H1 (cell line): ENCODE data around the gene OTP. TPM values are rescaled to one million over a fixed set of nuclear protein-coding genes. Genes with fewer than 3 reads are reported as not detected.

Experiments
- CTCF ChIA-PET: fragments of 300-600 bp; sonication (Branson Sonifier 250); formaldehyde crosslinking; loops from one replicate; lab custom pipeline; 2021; ENCODE audit not compliant: partially characterized antibody; lab: Charles Lee
- POLR2A ChIA-PET: fragments of 300-600 bp; sonication (Branson Sonifier 250); formaldehyde crosslinking; loops from one replicate; lab custom pipeline; 2021; ENCODE audit warnings: inconsistent platforms; ENCODE audit not compliant: partially characterized antibody; lab: Charles Lee
- DNase-seq, 2 experiments: peaks; one replicate each; pipeline versions ENCODE4 v3.0.0 to v3.0.0-alpha.2; 2010 to 2022; ENCODE audit warnings: low spot score in 2 of 2, low read depth in 1 of 2, mixed read lengths in 1 of 2
- FAIRE-seq: peaks from 2 replicates; lab custom pipeline; 2011; peaks lifted over from hg19 to GRCh38; lab: Jason Lieb, UNC
- H2AFZ ChIP-seq: 2 replicates; pipeline ENCODE4 v1.8.1; 2012; ENCODE audit warnings: low read length, inconsistent platforms
- H2AK5ac ChIP-seq: 2 replicates; pipeline ENCODE4 v1.6.1; 2013; ENCODE audit warnings: low read depth, low read length
- H2BK120ac ChIP-seq: replicated peaks from 2 replicates; pipeline ENCODE3; 2013; ENCODE audit warnings: low read depth, low read length, inconsistent platforms
- H2BK12ac ChIP-seq: 2 replicates; pipeline ENCODE4 v1.6.1; 2013; ENCODE audit warnings: low read depth, low read length
- H2BK15ac ChIP-seq: 2 replicates; pipeline ENCODE4 v1.6.1; 2013; ENCODE audit warnings: low read length
- H2BK20ac ChIP-seq: 2 replicates; pipeline ENCODE4 v1.6.1; 2013; ENCODE audit warnings: low read length
- H2BK5ac ChIP-seq: 2 replicates; pipeline ENCODE4 v1.6.1; 2013; ENCODE audit warnings: low read depth, low read length
- H3K14ac ChIP-seq: 2 replicates; pipeline ENCODE4 v1.6.1; 2013; ENCODE audit warnings: inconsistent platforms; ENCODE audit not compliant: insufficient read length
- H3K18ac ChIP-seq: 2 replicates; pipeline ENCODE4 v1.6.1; 2013; ENCODE audit warnings: low read length; ENCODE audit errors: extremely low read depth
- H3K23ac ChIP-seq: 2 replicates; pipeline ENCODE4 v1.6.1; 2013; ENCODE audit warnings: inconsistent platforms; ENCODE audit not compliant: insufficient read length
- H3K23me2 ChIP-seq: 2 replicates; pipeline ENCODE4 v1.6.1; 2013; ENCODE audit warnings: low read depth, low read length
- H3K27ac ChIP-seq: 2 replicates; pipeline ENCODE4 v1.6.1; 2011; ENCODE audit warnings: low read depth, low read length, inconsistent platforms
- H3K27me3 ChIP-seq, 4 experiments: replicated peaks in 1 of 4; 1 replicate in 1 of 4; 2 replicates in 3 of 4; pipeline versions ENCODE4 v1.6.1 to v1.8.1; 2011 to 2013; ENCODE audit warnings: low read length in 3 of 4, mild to moderate bottlenecking in 3 of 4, inconsistent platforms in 2 of 4, mixed read lengths in 2 of 4, moderate library complexity in 1 of 4; ENCODE audit not compliant: control insufficient read depth in 3 of 4, insufficient read depth in 3 of 4; ENCODE audit errors: extremely low read depth in 1 of 4
- H3K36me3 ChIP-seq, 4 experiments: 2 replicates each; pipeline versions ENCODE4 v1.6.1 to v1.8.1; 2011 to 2013; ENCODE audit warnings: mild to moderate bottlenecking in 4 of 4, low read length in 3 of 4, moderate library complexity in 2 of 4, control low read depth in 1 of 4, inconsistent platforms in 1 of 4; ENCODE audit not compliant: insufficient read depth in 4 of 4, control insufficient read depth in 2 of 4
- H3K4ac ChIP-seq: replicated peaks from 2 replicates; pipeline ENCODE3; 2013; ENCODE audit warnings: low read length, low read depth, mixed read lengths, inconsistent platforms; ENCODE audit not compliant: insufficient read length
- H3K4me1 ChIP-seq, 4 experiments: replicated peaks in 1 of 4; 1 replicate in 1 of 4; 2 replicates in 3 of 4; pipeline versions ENCODE4 v1.6.1 to v1.8.1; 2011 to 2013; ENCODE audit warnings: low read length in 3 of 4, inconsistent platforms in 2 of 4, mixed read lengths in 1 of 4; ENCODE audit not compliant: insufficient read depth in 4 of 4, control insufficient read depth in 3 of 4
- H3K4me2 ChIP-seq, 2 experiments: 2 replicates each; pipeline versions ENCODE4 v1.6.1 to v1.8.1; 2011 to 2013; ENCODE audit warnings: low read depth in 2 of 2, low read length in 2 of 2, control low read depth in 1 of 2, inconsistent platforms in 1 of 2, mild to moderate bottlenecking in 1 of 2; ENCODE audit not compliant: insufficient read depth in 1 of 2
- H3K4me3 ChIP-seq, 4 experiments: fragments of 200-600, 300-600 bp in 1 of 4; sonication (generic), shearing (Covaris generic), sonication (Bioruptor Twin) in 1 of 4; 2 replicates each; pipeline versions ENCODE4 v1.5.1 to v1.8.1; 2011 to 2016; ENCODE audit warnings: low read length in 4 of 4, low read depth in 3 of 4, control low read depth in 2 of 4, inconsistent platforms in 2 of 4, mild to moderate bottlenecking in 2 of 4, mixed read lengths in 1 of 4, moderate library complexity in 1 of 4; ENCODE audit not compliant: insufficient read depth in 2 of 4; ENCODE audit errors: extremely low read depth in 1 of 4
- H3K56ac ChIP-seq: replicated peaks from 2 replicates; pipeline ENCODE3; 2013; ENCODE audit warnings: low read depth, mild to moderate bottlenecking, mixed read lengths, low read length, inconsistent platforms; ENCODE audit not compliant: insufficient read length
- H3K79me1 ChIP-seq: 2 replicates; pipeline ENCODE4 v1.6.1; 2013; ENCODE audit warnings: low read depth, low read length, control low read depth
- H3K79me2 ChIP-seq, 2 experiments: 2 replicates each; pipeline versions ENCODE4 v1.6.1 to v1.8.1; 2012 to 2013; ENCODE audit warnings: low read length in 2 of 2, mild to moderate bottlenecking in 2 of 2, inconsistent platforms in 1 of 2; ENCODE audit not compliant: insufficient read depth in 2 of 2, control insufficient read depth in 1 of 2
- H3K9ac ChIP-seq, 4 experiments: replicated peaks in 1 of 4; 1 replicate in 1 of 4; 2 replicates in 3 of 4; pipeline versions ENCODE4 v1.6.1 to v1.8.1; 2011 to 2013; ENCODE audit warnings: low read depth in 3 of 4, low read length in 3 of 4, control low read depth in 2 of 4, mild to moderate bottlenecking in 2 of 4, moderate library complexity in 2 of 4, inconsistent platforms in 1 of 4; ENCODE audit errors: extremely low read depth in 1 of 4
- H3K9me3 ChIP-seq, 2 experiments: 2 replicates each; pipeline versions ENCODE4 v1.6.1 to v1.8.1; 2012 to 2013; ENCODE audit warnings: mild to moderate bottlenecking in 2 of 2, moderate library complexity in 2 of 2, control low read depth in 1 of 2, inconsistent platforms in 1 of 2, low read depth in 1 of 2, low read length in 1 of 2, mixed read lengths in 1 of 2; ENCODE audit not compliant: insufficient read depth in 2 of 2
- H4K20me1 ChIP-seq, 2 experiments: replicated peaks in 1 of 2; 2 replicates each; pipeline versions ENCODE3 to v1.8.1; 2011 to 2013; ENCODE audit warnings: inconsistent platforms in 2 of 2, low read length in 2 of 2, mild to moderate bottlenecking in 1 of 2; ENCODE audit not compliant: insufficient read depth in 2 of 2, control insufficient read depth in 1 of 2
- H4K5ac ChIP-seq: 2 replicates; pipeline ENCODE4 v1.6.1; 2013; ENCODE audit warnings: low read length, low read depth, mixed read lengths, inconsistent platforms; ENCODE audit not compliant: insufficient read length
- H4K8ac ChIP-seq: 2 replicates; pipeline ENCODE4 v1.8.0; 2013; ENCODE audit warnings: mild to moderate bottlenecking, moderate library complexity, low read length, inconsistent platforms; ENCODE audit not compliant: insufficient read depth; ENCODE audit errors: extremely low read depth
- H4K91ac ChIP-seq: replicated peaks from 2 replicates; pipeline ENCODE3; 2013; ENCODE audit warnings: low read length, mixed read lengths, inconsistent platforms; ENCODE audit not compliant: insufficient read length
- RBBP5 ChIP-seq: IDR thresholded peaks from 2 replicates; pipeline ENCODE4 v1.7.1; 2012; ENCODE audit warnings: low read depth, mild to moderate bottlenecking, inconsistent platforms, low read length, moderate library complexity, borderline replicate concordance
- SAP30 ChIP-seq: fragments of 300-600 bp; sonication (generic); IDR thresholded peaks from 2 replicates; pipeline ENCODE4 v1.7.1; 2012; ENCODE audit warnings: low read length, moderate library complexity, mild to moderate bottlenecking, inconsistent platforms; ENCODE audit not compliant: insufficient read depth, insufficient replicate concordance
- SIX5 ChIP-seq: IDR thresholded peaks from 2 replicates; pipeline ENCODE4 v1.6.1; 2011; ENCODE audit warnings: mild to moderate bottlenecking, low read depth, low read length
- SP4 ChIP-seq: IDR thresholded peaks from 2 replicates; pipeline ENCODE4 v1.6.1; 2012; ENCODE audit warnings: low read length, inconsistent platforms
- polyA plus RNA-seq, 7 experiments: library from polyadenylated mRNA; depleted of rRNA in 3 of 7; stranded (reverse) in 5 of 7; unstranded in 2 of 7; fragments of >200 nt in 5 of 7; fragments of 200-250 nt in 2 of 7; gene quantifications; 1 replicate in 5 of 7; 2 replicates in 1 of 7; 4 replicates in 1 of 7; pipeline versions ENCODE4 v1.2.1 to v1.2.3, GENCODE V29; 2011 to 2013; ENCODE audit warnings: missing spikeins in 2 of 7, mixed read lengths in 2 of 7
- total RNA-seq: library from RNA; stranded (reverse); fragmentation: NEBNext Ultra II Directional; extraction: Animal tissue kit (Norgen Biotek cat#: 25700); gene quantifications from 2 replicates; pipeline ENCODE4 v1.2.1, GENCODE V29; 2021

The OTP gene
- total and polyA plus RNA-seq, 2 of the 8 experiments (the other 6 are each of a cell fraction or from before 2014, with no cell fraction given) = not detected

- no peak overlapping the region for H2BK15ac ChIP-seq
- DNase-seq (no peak), FAIRE-seq (no peak)
These were observed 32.2 kb downstream of the OTP start for GRCh38 chr5:77606279-77606678.

More at GRCh38 chr5:77606279-77606678, 32.2 kb downstream of the OTP start:
- Histone ChIP-seq H2BK12ac (no peak overlapping the region), H3K27me3 (no peaks in the 10 kb centered on the region), H2BK5ac (no peak overlapping the region)
- TF ChIP-seq SIX5 (no peak), SP4 (no peak), RBBP5 (no peak), SAP30 (no peak)
- TF ChIP-seq, all 59 proteins: peak for 0
- Histone ChIP-seq H3K18ac (no peak overlapping the region), H3K4me3 (no peak overlapping the region), H3K79me1 (no peaks in the 10 kb centered on the region), H4K20me1 (no peaks in the 10 kb centered on the region), H3K36me3 (no peaks in the 10 kb centered on the region), H3K9me3 (peaks cover 0 to 11% of the 10 kb centered on the region in 2 experiments; a peak in 1 of 4 replicates), H3K23ac (no peak overlapping the region), H2BK120ac (no peak overlapping the region), H3K56ac (no peak overlapping the region), H4K5ac (no peak overlapping the region), H3K23me2 (no peaks in the 10 kb centered on the region; the same call in 1 of the 2 replicates), H3K79me2 (no peaks in the 10 kb centered on the region), H3K4me2 (no peak overlapping the region), H3K9ac (no peak overlapping the region), H4K8ac (no peak overlapping the region), H2BK20ac (no peak overlapping the region), H3K27ac (no peak overlapping the region), H3K4ac (no peak overlapping the region), H3K4me1 (no peaks in the 10 kb centered on the region), H2AK5ac (no peak overlapping the region), H4K91ac (no peak overlapping the region), H2AFZ (no peak overlapping the region), H3K14ac (no peak overlapping the region)
- POLR2A ChIA-PET = no interaction called here
- CTCF ChIA-PET = interaction anchor here (1.6 to 2.6 kb wide), 2 partner anchors 13 to 22 kb away, joined by 3 to 8 read pairs; no protein-coding TSS in a partner anchor
